ENCODE data around the gene PPP2R1B. TPM values are rescaled to one million over a fixed set of nuclear protein-coding genes. Genes with fewer than 3 reads are reported as not detected.
"Not testable (repeated sequence)": the region's sequence is repeated elsewhere in the genome, so short reads cannot be mapped to it uniquely, and the experiment has no call there.

Gene PPP2R1B
- total RNA-seq, 1 experiment from 2014 or later, result 49.0 TPM

GRCh38 chr11:111726301-111726713 is 39.9 kb downstream of the PPP2R1B start:
- no peak for DNase-seq (ENCODE audit: low read depth)

- no peak for DNase-seq (ENCODE audit: low read depth)
Measured at GRCh38 chr11:111725621-111726020, 40.6 kb downstream of the PPP2R1B start.

- DNase-seq (ENCODE audit: low read depth), result no peak
Measured at GRCh38 chr11:111724615-111725129, 41.5 kb downstream of the PPP2R1B start.

GRCh38 chr11:111723595-111723994 is 42.6 kb downstream of the PPP2R1B start:
- DNase-seq (ENCODE audit: low read depth), result no peak

GRCh38 chr11:111722501-111722900 is 43.7 kb downstream of the PPP2R1B start:
- no peak for DNase-seq (ENCODE audit: low read depth)

GRCh38 chr11:111720801-111721494 is 45.2 kb downstream of the PPP2R1B start:
- DNase-seq (ENCODE audit: low read depth), result no peak

GRCh38 chr11:111719379-111719778 is 46.8 kb downstream of the PPP2R1B start:
- DNase-seq (ENCODE audit: low read depth), result no peak

- peak; percentile 18 for DNase-seq (ENCODE audit: low read depth)
Measured at GRCh38 chr11:111718859-111719258, 47.3 kb downstream of the PPP2R1B start.

- peak; percentile 84 for DNase-seq (ENCODE audit: low read depth)
Measured at GRCh38 chr11:111718436-111718835, 47.8 kb downstream of the PPP2R1B start.

GRCh38 chr11:111717660-111718059 is 48.5 kb downstream of the PPP2R1B start:
- DNase-seq (ENCODE audit: low read depth), result not testable (repeated sequence)

- no peak for DNase-seq (ENCODE audit: low read depth)
Measured at GRCh38 chr11:111715142-111715816, 50.9 kb downstream of the PPP2R1B start.

GRCh38 chr11:111714522-111714921 is 51.7 kb downstream of the PPP2R1B start:
- no peak for DNase-seq (ENCODE audit: low read depth)

GRCh38 chr11:111707691-111708067 is 58.5 kb downstream of the PPP2R1B start:
- DNase-seq (ENCODE audit: low read depth), result no peak

GRCh38 chr11:111707039-111707690 is 59.0 kb downstream of the PPP2R1B start:
- peak; percentile 28 for DNase-seq (ENCODE audit: low read depth)

GRCh38 chr11:111703576-111703975 is 62.6 kb downstream of the PPP2R1B start:
- DNase-seq (ENCODE audit: low read depth), result no peak

- DNase-seq (ENCODE audit: low read depth), result no peak
Measured at GRCh38 chr11:111702623-111703022, 63.6 kb downstream of the PPP2R1B start.

- DNase-seq (ENCODE audit: low read depth), result no peak
Measured at GRCh38 chr11:111700162-111700561, 66.0 kb downstream of the PPP2R1B start.

GRCh38 chr11:111699579-111700156 is 66.5 kb downstream of the PPP2R1B start:
- no peak for DNase-seq (ENCODE audit: low read depth)

GRCh38 chr11:111698852-111699559 is 67.2 kb downstream of the PPP2R1B start:
- DNase-seq (ENCODE audit: low read depth), result no peak

GRCh38 chr11:111697933-111698371 is 68.2 kb downstream of the PPP2R1B start:
- DNase-seq (ENCODE audit: low read depth), result no peak

GRCh38 chr11:111696556-111696955 is 69.6 kb downstream of the PPP2R1B start:
- DNase-seq (ENCODE audit: low read depth), result no peak

GRCh38 chr11:111694851-111695250 is 71.3 kb downstream of the PPP2R1B start:
- DNase-seq (ENCODE audit: low read depth), result peak; percentile 58
